Adrenal gland (tissue), 5 donors: Measurements from ENCODE around the gene PRKN.

Source experiments
- POLR2A ChIP-seq, 2 donors: fragments of 450-650 bp; IDR thresholded peaks; one replicate each; pipeline ENCODE4 v1.6.1; 2017; ENCODE audit warnings: antibody characterized with exemption in 2 of 2, mild to moderate bottlenecking in 2 of 2, moderate library complexity in 1 of 2
- TF ChIP-seq, protein P1 (sequence below), 6 experiments: fragments of 450-650 bp in 4 of 6; fragments of 200-600 bp in 2 of 6; sonication (generic) in 1 of 6; IDR thresholded peaks; 1 replicate in 5 of 6; 2 replicates in 1 of 6; pipeline versions ENCODE4 v1.5.1 to v1.8.0; 2016 to 2021; ENCODE audit warnings: antibody characterized with exemption in 6 of 6, mild to moderate bottlenecking in 2 of 6, moderate library complexity in 1 of 6
- donor health status: DM: no; HTN: no; CAD: no.

DNA sequence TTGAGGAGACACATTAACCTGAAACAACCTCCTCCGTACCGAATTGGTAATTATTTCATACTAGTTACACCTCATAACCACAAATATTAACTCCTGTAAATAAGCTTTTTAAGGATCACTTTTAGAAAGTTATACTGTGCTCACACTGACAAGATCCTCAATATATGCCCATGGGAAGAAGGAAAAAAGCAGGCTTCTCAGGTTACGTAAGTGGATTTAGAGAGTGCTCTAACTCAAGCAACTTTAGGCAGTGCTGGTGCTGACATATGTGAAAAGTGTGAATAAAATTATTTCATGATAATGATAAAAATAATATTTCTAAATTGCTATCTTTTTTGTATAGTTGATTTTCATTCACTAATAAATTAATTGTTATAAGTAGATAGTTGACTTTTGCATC lies 76.1 kb downstream of the PRKN start:
- no peak for TF ChIP-seq POLR2A (IDR thresholded peaks at IDR 0.05)
- TF ChIP-seq, protein P1, sequence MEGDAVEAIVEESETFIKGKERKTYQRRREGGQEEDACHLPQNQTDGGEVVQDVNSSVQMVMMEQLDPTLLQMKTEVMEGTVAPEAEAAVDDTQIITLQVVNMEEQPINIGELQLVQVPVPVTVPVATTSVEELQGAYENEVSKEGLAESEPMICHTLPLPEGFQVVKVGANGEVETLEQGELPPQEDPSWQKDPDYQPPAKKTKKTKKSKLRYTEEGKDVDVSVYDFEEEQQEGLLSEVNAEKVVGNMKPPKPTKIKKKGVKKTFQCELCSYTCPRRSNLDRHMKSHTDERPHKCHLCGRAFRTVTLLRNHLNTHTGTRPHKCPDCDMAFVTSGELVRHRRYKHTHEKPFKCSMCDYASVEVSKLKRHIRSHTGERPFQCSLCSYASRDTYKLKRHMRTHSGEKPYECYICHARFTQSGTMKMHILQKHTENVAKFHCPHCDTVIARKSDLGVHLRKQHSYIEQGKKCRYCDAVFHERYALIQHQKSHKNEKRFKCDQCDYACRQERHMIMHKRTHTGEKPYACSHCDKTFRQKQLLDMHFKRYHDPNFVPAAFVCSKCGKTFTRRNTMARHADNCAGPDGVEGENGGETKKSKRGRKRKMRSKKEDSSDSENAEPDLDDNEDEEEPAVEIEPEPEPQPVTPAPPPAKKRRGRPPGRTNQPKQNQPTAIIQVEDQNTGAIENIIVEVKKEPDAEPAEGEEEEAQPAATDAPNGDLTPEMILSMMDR (IDR thresholded peaks at IDR 0.05): no peak
